Psoas muscle (tissue), 8 donors: ENCODE results near the gene ZC3H4. TPM values are rescaled to one million over a fixed set of nuclear protein-coding genes. Genes with fewer than 3 reads are reported as not detected.

ENCODE experiments used
- ATAC-seq, 4 donors: fragments of 200-7000 bp; cut with Tn5 transposase; one replicate each; pipeline ENCODE4 v1.9.1; 2020; ENCODE audit warnings: moderate library complexity in 3 of 4, mild to moderate bottlenecking in 2 of 4
- DNase-seq, 2 donors: peaks; one replicate each; pipeline ENCODE4 v3.0.0-alpha.2; 2020
- H3K27ac ChIP-seq: fragments of 200-600 bp; one replicate; pipeline ENCODE4 v1.8.0; 2022
- H3K27me3 ChIP-seq, 3 donors: fragments of 200-600 bp in 1 of 3; one replicate each; pipeline versions ENCODE4 v1.6.1 to v1.8.0; 2013 to 2022; ENCODE audit warnings: low read length in 2 of 3, mild to moderate bottlenecking in 2 of 3, moderate library complexity in 1 of 3; ENCODE audit not compliant: insufficient read depth in 3 of 3
- H3K36me3 ChIP-seq, 2 donors: fragments of 200-600 bp in 1 of 2; one replicate each; pipeline versions ENCODE4 v1.6.1 to v1.8.0; 2013 to 2022; ENCODE audit warnings: low read depth in 1 of 2, mild to moderate bottlenecking in 1 of 2, moderate library complexity in 1 of 2; ENCODE audit not compliant: insufficient read depth in 1 of 2
- H3K4me1 ChIP-seq: fragments of 200-600 bp; one replicate; pipeline ENCODE4 v1.8.0; 2022
- H3K4me3 ChIP-seq: fragments of 200-600 bp; one replicate; pipeline ENCODE4 v1.8.0; 2022; ENCODE audit warnings: mild to moderate bottlenecking
- H3K9me3 ChIP-seq: fragments of 200-600 bp; one replicate; pipeline ENCODE4 v1.8.0; 2022
- WGBS, 3 donors: extraction: QIAGEN DNeasy Blood & Tissue Kit; methylation state at CpG; one replicate each; pipeline versions ENCODE4 v1.1.6 to v1.1.7; 2013; 5-methylcytosine and 5-hydroxymethylcytosine counted together
- intact Hi-C, 2 donors: fragments of 100-400 bp; cut with DNase I; formaldehyde crosslinking; loops; one replicate each; pipeline versions ENCODE4 v1.11.0 to v1.14.2; 2022
- polyA plus RNA-seq, 3 donors: library from polyadenylated mRNA; stranded (reverse); fragments of 200-250 nt; gene quantifications; one replicate each; pipeline ENCODE4 v1.2.3, GENCODE V29; 2013
- total RNA-seq, 4 donors: library from RNA; stranded (reverse); fragmentation: NEBNext Ultra II Directional in 2 of 4; extraction: Animal tissue kit (Norgen Biotek cat#: 25700) in 2 of 4; gene quantifications; one replicate each; pipeline versions ENCODE4 v1.2.1 to v1.2.4, GENCODE V29; 2021 to 2023
- TF ChIP-seq, protein P1 (sequence below): fragments of 200-600 bp; IDR thresholded peaks from one replicate; pipeline ENCODE4 v1.8.0; 2022; ENCODE audit warnings: antibody characterized with exemption
- donor health status: healthy with polysubstance abuse.
- donor health status: DM: no; HTN: no; CAD: no; lungs with moderate emphysema.
- donor health status: Bipolar disorder and iron deficiency.
- donor health status: healthy.
- donor health status: DM: yes; HTN: yes; CAD: no.
- donor health status: DM: no; HTN: no; CAD: no.
- donor health status: DM: no; HTN: no; CAD: no.
- donor health status: DM: yes; HTN: yes; CAD: no.

The ZC3H4 gene
- total and polyA plus RNA-seq, 7 donors, result 4.4 to 35.8 (median 24.3) TPM

DNA sequence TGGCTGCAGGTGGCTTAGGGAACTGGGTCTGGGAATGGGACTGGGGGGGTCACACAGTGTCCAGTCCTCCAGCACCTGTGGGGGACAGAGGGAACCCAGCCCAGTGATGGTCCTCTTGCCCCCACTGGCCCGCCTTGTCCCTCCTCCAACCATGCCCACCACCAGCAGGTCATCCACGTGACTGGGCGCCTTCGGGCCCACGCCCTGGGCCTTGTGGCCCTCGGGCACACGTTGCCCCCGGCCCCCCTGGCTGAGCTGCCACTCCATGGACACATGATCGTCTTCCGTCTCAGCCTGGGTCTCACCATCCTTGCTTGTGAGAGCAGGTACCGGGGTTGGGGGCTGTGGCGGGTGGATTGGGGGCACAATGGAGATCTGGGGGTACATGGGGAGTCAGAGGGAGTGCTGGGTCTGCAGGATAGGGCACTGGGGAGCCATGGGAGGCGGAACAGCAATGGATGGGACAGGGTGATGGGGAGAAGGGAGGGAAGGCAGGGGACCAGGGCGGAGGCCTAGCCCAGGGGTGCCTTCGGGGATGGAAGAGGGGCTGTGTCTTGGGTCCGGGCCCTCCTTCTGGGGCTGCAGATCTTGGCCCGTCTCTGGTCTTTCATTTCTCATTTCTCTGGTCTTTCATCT, 74.2 kb downstream of the ZC3H4 start:
- Histone ChIP-seq H3K4me1 (peaks cover 8% of the 10 kb centered on the region), H3K27ac (no peak overlapping the region), H3K9me3 (no peaks in the 10 kb centered on the region), H3K4me3 (no peak overlapping the region), H3K36me3 (no peaks in the 10 kb centered on the region), H3K27me3 (peaks cover 0 to 7% (median 0%) of the 10 kb centered on the region in 3 donors)
- TF ChIP-seq, protein P1, sequence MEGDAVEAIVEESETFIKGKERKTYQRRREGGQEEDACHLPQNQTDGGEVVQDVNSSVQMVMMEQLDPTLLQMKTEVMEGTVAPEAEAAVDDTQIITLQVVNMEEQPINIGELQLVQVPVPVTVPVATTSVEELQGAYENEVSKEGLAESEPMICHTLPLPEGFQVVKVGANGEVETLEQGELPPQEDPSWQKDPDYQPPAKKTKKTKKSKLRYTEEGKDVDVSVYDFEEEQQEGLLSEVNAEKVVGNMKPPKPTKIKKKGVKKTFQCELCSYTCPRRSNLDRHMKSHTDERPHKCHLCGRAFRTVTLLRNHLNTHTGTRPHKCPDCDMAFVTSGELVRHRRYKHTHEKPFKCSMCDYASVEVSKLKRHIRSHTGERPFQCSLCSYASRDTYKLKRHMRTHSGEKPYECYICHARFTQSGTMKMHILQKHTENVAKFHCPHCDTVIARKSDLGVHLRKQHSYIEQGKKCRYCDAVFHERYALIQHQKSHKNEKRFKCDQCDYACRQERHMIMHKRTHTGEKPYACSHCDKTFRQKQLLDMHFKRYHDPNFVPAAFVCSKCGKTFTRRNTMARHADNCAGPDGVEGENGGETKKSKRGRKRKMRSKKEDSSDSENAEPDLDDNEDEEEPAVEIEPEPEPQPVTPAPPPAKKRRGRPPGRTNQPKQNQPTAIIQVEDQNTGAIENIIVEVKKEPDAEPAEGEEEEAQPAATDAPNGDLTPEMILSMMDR, result no peak
- intact Hi-C loops, result loop anchor here in 1 of 2 donors (5.0 kb wide), 1 partner anchor 83 kb away; no protein-coding TSS in a partner anchor
- DNase-seq, result no peak
- 83 to 87% (median 86%) methylated on average over 13 to 17 of the region's 17 CpGs for WGBS, 3 donors
- no peak for ATAC-seq

DNA sequence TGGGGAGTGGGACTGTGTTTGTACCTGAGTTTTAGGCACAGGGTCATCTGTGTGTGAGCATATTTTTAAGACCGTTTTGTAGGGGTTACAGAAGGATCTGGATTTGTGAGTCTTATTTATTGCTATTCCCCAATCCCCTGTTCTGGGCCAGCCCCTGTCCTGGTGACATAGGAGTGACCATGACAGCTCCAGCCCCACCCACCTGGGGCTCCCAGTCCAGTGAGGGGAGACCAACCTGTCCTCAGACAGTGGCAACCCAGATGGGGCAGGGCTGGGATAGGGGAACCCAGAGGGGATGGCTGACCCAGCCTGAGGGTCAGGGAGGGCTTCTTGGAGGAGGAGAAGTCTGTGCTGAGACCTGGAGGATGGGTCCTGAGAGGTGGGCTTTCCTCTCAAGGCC, 75.8 kb downstream of the ZC3H4 start:
- 48 to 64% (median 53%) methylated on average over 1 of the region's 1 CpG for WGBS, 3 donors
- no peaks in the 10 kb centered on the region for H3K9me3 ChIP-seq
- no peak overlapping the region for H3K27ac ChIP-seq
- TF ChIP-seq, protein P1, result no peak
- intact Hi-C loops, result loop anchor here in 1 of 2 donors (5.0 kb wide), 1 partner anchor 85 kb away; no protein-coding TSS in a partner anchor
- no peak for DNase-seq
- H3K4me3 ChIP-seq, result no peak overlapping the region
- H3K27me3 ChIP-seq, result peaks cover 0 to 9% (median 0%) of the 10 kb centered on the region in 3 donors
- ATAC-seq, result no peak
- peaks cover 8% of the 10 kb centered on the region for H3K4me1 ChIP-seq
- no peaks in the 10 kb centered on the region for H3K36me3 ChIP-seq

DNA sequence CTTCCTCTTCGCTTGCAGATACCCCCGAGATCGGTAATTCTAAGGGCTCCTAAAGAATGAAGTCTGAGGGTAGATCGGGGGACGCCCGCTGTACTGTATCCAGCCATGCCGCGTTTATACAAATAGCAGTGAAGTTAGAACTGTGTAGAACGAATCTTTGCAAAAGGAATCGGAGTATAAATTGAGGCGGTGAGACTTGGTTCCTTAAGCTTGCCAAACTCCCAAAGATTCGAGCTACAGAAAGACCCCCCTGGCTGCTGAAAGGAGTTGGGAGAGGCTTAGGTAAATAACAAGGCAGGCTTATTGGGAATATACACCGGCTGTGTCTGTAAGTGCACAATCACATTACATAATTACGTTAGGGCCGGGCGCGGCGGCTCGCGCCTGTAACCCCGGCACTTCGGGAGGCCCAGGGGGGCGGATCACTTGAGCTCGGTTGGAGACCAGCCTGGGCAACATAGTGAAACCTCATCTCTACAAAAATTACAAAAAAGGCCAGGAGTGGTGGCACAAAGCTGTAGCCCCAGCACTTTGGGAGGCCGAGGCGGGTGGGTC, 77.4 kb downstream of the ZC3H4 start:
- intact Hi-C loops, result loop anchor here in 1 of 2 donors (5.0 kb wide), 1 partner anchor 86 kb away; no protein-coding TSS in a partner anchor
- H3K4me3 ChIP-seq, result peak overlapping the region; percentile 56
- TF ChIP-seq, protein P1, result no peak

DNA sequence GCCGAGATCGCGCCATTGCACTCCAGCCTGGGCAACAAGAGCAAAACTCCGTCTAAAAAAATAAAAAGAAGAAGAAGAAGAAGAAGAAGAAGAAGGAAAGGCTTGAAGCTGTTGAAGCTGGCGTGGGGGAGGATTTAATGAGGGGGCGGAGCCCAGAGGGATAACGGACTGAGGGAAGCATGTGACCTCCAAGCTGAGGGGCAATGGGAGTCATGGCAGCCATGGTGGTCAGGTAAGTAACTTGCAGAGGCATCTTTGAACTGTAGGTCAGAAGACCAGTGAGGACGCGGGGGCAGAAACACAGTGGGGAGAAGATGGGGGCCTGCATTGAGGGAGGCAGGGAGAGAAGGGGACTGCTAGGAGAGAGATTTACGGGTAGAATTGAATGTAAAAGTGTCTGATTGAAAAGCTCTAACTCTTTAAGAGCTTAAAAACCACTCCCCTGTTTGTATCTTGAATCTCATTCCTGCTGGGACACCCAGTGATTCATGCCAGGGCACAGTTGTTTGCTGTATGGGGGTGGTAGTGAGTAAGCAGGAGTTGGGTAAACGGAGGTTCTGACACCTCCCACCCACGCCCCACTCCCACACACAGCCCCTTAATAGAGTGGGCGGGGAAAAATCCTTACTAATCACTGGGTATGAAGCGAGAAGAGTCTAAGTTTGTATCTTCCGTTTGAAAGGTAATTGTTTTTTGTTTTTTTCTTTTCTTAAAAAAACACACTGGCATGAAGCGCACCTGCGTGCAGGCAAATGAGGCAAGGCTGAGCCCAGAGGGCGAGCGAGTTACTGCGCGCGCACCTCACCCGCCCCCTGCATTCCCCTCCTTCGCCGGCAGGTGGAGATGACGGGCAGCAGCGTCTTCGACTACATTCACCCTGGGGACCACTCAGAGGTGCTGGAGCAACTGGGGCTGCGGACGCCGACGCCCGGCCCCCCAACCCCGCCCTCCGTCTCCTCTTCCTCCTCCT, 78.2 kb downstream of the ZC3H4 start:
- peaks cover 0 to 14% (median 0%) of the 10 kb centered on the region in 3 donors for H3K27me3 ChIP-seq
- peak; percentile 90 to 97 (median 97) for ATAC-seq
- no peaks in the 10 kb centered on the region for H3K36me3 ChIP-seq
- H3K4me1 ChIP-seq, result peaks cover 8% of the 10 kb centered on the region
- WGBS, 3 donors, result 11 to 13% (median 12%) methylated on average over 31 to 35 of the region's 35 CpGs
- H3K4me3 ChIP-seq, result peak overlapping the region; percentile 56
- H3K27ac ChIP-seq, result no peak overlapping the region
- no peaks in the 10 kb centered on the region for H3K9me3 ChIP-seq
- TF ChIP-seq, protein P1, result peak; percentile 97
- intact Hi-C loops, result loop anchor here (1.0 to 5.0 kb wide), 3 partner anchors 87 to 96 kb away; no protein-coding TSS in a partner anchor
- DNase-seq, result peak; percentile 83 to 92

More for the DNA sequence above, 77.4 kb downstream of the ZC3H4 start:
- ATAC-seq, result peak in 3 of 4 donors; percentile 41 to 68 (median 52)
- Histone ChIP-seq H3K36me3 (no peaks in the 10 kb centered on the region), H3K4me1 (peaks cover 8% of the 10 kb centered on the region), H3K27ac (no peak overlapping the region), H3K27me3 (peaks cover 0 to 9% (median 0%) of the 10 kb centered on the region in 3 donors), H3K9me3 (no peaks in the 10 kb centered on the region)
- 8 to 9% (median 8%) methylated on average over 26 of the region's 26 CpGs for WGBS, 3 donors
- DNase-seq, result no peak
